ENCODE measurements around the gene SUSD5. TPM values are rescaled to one million over a fixed set of nuclear protein-coding genes. Genes with fewer than 3 reads are reported as not detected.

Gene SUSD5
- total RNA-seq (2022; extraction: Qiagen RNA extraction): 2.9 to 4.6 TPM (median 3.7 TPM) in 5 replicates

GRCh38 chr3:33218446-33219174 is at the start of gene SUSD5:
SUSD5 (minus strand) TSS chr3:33218810; CDS start chr3:33218797, 13 bp downstream.

DNA sequence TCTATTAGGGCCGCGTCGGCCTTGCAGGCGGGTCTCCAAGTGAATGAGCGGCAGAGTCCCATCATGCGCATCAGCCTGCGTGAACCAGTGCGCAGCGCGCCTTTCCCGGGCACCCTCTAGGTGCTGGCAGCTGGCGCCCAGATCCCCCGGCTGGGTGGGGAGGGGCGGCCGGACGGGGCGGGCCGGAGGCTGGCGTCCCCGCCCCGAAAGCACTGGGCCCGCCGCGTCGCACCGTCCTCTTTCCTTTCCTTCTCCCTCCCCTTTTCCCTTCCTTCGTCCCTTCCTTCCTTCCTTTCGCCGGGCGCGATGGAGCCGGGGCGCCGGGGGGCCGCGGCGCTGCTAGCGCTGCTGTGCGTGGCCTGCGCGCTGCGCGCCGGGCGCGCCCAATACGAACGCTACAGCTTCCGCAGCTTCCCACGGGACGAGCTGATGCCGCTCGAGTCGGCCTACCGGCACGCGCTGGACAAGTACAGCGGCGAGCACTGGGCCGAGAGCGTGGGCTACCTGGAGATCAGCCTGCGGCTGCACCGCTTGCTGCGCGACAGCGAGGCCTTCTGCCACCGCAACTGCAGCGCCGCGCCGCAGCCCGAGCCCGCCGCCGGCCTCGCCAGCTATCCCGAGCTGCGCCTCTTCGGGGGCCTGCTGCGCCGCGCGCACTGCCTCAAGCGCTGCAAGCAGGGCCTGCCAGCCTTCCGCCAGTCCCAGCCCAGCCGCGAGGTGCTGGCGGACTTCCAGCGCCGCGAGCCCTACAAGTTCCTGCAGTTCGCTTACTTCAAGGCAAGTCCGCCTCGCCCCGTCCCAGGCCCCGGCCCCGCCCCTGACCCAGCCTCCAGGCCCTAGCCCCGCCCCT is 104.6 kb downstream of the SUSD5 start, which contains the start of gene CRTAP:
CRTAP (plus strand) TSS at position 243 of the 850 bp plus-strand sequence; CDS start at position 307, 64 bp downstream.

Other genes starting within 250 kb of the SUSD5 start
- 63.5 to 79.1 TPM (median 72.7 TPM) in 5 replicates for gene GLB1, start 121.7 kb downstream of the SUSD5 start, total RNA-seq (2022; extraction: Qiagen RNA extraction)
- gene TMPPE, start 121.7 kb downstream of the SUSD5 start, total RNA-seq (2022; extraction: Qiagen RNA extraction): 1.4 to 1.9 TPM (median 1.5 TPM) in 5 replicates
- gene CRTAP, start 104.8 kb downstream of the SUSD5 start, total RNA-seq (2022; extraction: Qiagen RNA extraction): 255 to 297 TPM (median 285 TPM) in 5 replicates
- 6.9 to 8.0 TPM (median 7.5 TPM) in 5 replicates for gene FBXL2, start 58.6 kb upstream of the SUSD5 start, total RNA-seq (2022; extraction: Qiagen RNA extraction)
- 46.8 to 51.7 TPM (median 50.0 TPM) in 5 replicates for gene UBP1, start 221.6 kb upstream of the SUSD5 start, total RNA-seq (2022; extraction: Qiagen RNA extraction)